NCI-H82 (cell line): ENCODE results near the gene DACH1.

ENCODE experiments used
- DNase-seq: peaks from one replicate; lab custom pipeline; 2025; lab: John Stamatoyannopoulos, UW

DACH1 gene

DNA sequence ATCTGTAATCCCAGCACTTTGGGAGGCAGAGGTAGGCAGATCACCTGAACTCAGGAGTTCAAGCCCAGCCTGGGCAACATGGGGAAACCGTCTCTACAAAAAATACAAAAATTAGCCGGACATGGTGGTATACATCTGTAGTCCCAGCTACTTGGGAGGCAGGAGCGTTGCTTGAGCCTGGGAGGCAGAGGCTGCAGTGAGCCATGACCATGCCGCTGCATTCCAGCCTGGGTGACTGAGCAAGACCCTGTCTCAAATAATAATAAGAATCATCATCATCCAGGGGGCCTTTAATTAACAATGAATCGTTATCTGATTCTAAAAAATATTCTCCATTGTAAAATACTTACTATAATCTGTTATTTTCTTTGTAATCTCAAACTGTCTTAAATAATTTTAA, 283.4 kb downstream of the DACH1 start:
- no peak for DNase-seq

- no peak for DNase-seq
These were observed 286.4 kb downstream of the DACH1 start for GRCh38 chr13:71580614-71581013.

- DNase-seq, result no peak
These were observed 289.0 kb downstream of the DACH1 start for GRCh38 chr13:71578048-71578447.

DNA sequence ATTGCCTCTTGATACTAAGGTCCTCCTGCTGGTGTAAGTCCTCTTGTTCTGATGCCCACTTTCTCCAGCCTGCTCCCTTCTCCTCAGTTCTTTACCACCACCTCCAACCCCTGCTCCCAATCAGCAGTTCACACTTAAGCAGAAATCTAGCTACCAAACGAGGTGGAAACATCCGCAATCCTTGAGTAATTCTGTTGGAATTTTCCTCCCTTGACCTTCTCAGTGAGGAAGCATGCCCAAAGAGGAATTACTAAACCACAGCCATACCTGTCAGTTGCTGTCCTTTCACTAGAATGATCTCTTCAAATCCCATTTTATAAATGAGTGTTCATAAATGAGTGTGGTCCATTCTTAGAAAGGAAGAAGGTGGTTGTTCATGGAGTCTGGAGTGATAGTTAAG, 289.9 kb downstream of the DACH1 start:
- no peak for DNase-seq

DNA sequence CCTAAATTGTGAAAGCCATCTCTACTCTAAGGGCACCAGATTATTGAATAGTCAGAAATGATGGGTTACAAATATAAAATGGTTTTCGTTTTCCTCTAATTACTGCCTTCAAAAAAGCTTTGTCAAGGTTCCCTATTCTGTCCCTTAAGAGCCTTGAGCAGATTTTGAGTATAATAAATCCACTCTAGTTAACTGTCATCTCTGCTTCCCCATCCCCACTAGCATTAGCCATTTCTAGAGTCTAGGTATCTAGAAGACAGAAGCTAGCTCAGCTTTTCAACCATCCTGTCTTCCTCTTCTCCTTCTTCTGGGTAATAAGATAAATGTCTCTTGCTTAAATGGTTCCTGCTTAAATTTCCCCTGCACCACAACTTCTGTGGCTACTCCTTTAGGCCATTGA, 290.4 kb downstream of the DACH1 start:
- DNase-seq, result no peak

GRCh38 chr13:71546881-71547280, 320.1 kb downstream of the DACH1 start:
- peak; percentile 65 for DNase-seq

DNA sequence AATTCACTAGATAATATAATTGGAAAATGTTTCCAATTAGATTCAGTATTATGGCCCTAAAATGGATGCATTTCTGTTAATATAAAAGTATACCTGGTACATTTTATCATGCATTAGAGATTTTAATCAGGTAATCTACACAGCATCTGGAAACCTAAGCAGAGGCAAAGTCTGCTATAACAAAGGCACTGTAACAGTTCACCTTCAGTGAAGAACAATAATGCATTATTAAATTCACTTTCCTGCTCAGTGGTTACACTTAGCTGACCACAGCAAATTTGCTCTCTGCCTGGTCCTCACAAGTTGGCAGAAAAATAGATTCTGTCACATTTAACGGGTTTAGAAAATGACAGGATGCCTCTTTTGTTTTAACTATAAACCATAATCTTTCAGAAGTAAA, 326.9 kb downstream of the DACH1 start:
- DNase-seq, result no peak

DNA sequence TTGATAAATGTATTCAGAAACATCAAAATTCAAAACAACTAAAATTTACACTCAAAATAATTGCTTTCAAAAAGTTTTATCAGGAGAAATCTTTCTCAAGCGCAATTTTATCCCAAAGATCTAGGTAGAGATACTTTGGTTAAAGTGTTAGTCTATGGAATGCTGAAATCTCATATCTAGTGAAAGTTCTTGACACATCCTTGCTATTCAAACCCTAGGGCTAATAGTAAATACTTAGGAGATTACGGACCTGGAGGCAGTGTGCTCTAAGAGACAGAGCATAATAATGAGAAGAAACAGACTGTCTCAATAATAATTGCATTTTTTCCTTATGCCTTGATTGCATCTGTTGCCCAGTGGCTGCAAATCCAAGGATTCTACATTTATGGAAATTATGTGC, 330.8 kb downstream of the DACH1 start:
- no peak for DNase-seq

GRCh38 chr13:71524613-71525304, 342.2 kb downstream of the DACH1 start:
- no peak for DNase-seq

DNA sequence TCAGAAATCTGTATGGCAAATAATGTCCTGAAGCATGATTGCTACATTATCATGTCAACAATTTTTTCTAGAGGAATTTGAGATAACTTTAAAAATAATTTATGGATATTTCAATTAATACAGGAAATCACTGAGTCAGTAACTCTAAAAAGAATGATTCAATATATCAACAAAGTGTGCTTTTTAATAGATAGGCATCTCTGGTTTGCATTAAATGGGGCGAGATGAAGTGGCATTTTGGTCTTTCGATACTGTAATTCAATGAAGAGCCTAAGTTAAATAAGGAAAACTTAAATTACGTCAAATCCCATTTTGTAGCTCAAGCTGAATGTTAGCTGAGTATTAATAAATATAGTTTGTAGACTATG, 342.8 kb downstream of the DACH1 start:
- DNase-seq, result no peak

GRCh38 chr13:71522941-71523526, 344.0 kb downstream of the DACH1 start:
- DNase-seq, result peak; percentile 68

GRCh38 chr13:71517004-71517403, 350.0 kb downstream of the DACH1 start:
- DNase-seq, result peak; percentile 70

DNA sequence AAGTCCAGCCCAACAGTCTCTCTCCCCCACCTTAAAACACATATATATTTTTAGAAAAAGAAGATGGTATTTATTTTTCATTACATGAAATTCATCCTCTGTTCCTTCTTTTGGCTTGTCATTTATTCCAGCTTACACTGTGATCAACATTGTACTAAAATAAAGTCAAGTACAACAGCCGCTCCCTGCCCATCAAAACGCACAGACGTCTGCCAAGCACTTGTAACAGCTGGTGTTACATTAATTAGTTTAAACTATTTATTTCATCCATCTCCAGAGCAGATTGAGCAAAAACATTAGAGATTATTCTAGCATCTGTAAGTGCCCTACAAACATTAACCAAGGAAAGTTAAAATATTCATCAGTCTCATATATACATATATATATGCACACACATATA, 350.5 kb downstream of the DACH1 start:
- peak; percentile 89 for DNase-seq

DNA sequence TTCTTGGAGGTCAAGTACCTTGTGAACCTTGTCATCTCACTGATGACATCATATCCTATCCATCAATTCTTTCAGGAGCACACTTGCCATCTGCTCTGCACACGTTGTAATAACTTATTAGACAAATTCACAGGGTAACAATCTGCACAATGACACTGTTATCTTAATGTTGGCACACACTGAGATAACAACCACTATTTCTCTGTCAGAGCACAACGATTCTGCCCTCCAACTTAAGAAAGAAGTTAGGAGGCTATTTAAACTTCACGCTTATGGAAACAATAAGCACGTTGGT, 351.3 kb downstream of the DACH1 start:
- DNase-seq, result peak; percentile 78

DNA sequence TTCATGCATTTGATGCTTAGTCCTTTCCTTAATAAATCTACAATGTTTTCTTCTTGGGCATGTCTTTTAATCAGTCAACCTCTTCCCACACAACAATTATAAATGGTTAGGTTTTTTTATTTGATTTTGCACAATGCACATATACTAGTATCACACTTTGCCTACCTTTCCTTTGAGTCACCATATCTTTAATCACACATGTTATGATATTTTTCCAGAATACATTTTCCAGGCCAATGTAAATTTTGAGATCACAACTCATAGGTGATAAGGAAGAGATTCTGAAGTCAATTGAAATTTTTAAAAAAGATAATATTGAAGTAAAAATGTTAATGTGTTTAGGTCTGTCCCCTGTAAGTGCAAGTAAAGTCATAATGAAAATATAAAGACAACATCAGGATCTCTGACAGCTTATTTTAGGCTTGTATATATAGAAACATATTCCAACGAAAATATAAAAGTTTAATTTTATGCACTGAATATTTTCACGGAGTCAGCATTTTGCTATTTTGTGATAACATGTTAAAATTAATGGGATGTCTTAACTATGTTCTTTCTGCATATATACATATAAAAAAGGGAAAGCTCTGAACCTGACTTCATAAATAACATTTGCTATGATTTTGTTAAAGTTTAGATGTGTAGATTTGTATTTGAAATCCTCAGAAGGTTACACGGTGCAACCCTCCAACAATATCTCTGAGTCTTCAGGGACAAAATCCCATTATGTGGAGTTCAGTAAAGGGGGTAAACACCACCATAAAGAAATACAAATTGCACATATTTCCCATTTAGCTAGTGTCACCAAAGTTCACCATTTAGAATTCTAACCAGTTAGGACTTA, 351.9 kb downstream of the DACH1 start:
- no peak for DNase-seq

DNA sequence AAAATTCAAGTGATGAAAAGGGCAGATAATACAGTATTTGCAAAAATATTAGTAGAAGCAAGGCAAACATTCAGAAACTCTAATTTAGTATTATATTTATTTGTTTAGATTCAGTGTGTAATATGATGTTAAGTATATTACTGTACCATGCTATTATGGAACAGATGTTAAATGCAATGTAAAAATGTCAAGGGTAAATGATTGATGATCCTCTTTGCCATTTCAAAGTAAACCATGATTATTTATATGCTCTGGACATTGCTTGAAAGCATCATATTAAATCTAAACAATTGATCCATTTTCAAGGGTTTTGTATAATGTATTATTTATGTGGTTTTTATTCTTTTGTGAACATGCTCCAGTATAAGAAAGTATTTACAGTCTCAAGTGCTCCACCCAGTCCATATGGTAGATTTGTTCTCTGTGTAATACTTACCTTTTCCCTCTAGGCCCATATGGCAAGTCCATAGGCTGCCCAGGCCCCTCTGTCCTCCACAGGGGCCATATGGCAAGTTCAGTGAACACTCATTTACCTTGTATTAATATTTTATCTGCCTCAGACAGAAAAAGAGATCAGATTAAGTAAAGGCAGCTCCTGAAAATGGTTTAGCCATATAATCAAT, 353.5 kb downstream of the DACH1 start:
- DNase-seq, result peak; percentile 98

- DNase-seq, result no peak
These were observed 363.2 kb downstream of the DACH1 start for GRCh38 chr13:71503781-71504180.

DNA sequence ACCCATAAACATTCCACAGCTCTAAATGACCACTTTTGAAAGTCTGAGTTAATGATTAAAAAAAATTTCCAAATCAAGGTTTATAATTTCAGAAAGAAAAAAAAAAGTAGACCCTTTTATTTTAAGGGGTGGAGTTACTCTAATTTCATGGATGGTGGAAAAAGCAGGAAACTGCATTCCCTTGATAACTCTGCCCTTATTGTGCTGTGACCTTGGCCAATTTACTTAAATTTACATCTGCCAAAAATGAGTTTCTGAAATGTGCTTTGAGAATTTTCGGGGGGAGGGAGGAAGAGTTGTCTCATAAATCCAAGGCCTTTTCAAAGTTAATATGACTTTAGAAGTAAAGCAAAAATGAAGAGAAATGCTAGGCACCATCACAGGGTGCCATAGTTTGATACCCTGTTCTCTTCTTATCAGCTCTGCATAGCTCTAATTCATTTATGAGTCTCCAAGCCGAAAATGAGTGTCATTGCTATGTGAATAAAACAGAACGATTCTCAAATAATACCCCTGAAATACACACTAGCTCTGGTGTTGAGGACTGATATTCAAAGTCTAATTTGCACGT, 367.0 kb downstream of the DACH1 start:
- DNase-seq, result no peak

DNA sequence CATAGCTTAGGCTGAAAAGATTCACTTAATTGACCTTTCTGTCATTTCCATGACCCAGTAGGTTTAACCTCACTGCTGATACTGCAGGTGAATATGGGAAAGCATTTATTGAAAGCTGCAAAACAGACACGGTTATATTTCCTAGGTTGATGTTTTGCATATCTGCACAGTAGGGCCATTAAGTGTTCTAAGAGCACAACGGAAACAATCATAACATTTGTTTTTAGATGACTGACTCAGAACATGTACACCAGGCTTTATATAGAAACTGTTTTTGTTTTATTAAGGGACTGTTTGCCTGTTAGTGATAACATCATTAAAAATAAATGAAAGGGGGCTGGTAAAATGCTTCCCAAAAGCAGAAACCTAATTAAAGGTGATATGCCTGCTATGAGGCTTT, 367.8 kb downstream of the DACH1 start:
- DNase-seq, result no peak

DNA sequence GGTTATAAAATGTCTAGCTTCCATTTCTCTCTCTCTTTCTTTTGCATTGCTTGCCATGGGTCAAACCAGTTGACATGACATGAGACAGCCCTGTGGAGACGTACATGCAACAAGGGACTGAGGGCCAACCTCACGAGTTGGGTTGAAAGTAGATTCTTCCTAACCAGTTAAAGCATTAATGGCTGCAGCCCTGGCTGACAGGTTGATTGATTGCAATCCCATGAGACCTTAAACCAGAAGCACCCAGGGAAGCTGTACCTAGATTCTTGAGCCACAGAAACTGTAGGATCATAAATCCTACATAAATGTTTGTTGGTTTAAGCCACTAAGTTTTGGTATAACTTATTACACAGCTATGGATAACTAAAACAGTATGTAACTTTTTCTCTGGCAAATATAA, 373.8 kb downstream of the DACH1 start:
- peak; percentile 41 for DNase-seq

- no peak for DNase-seq
These were observed 374.6 kb downstream of the DACH1 start for GRCh38 chr13:71492346-71492871.

DNA sequence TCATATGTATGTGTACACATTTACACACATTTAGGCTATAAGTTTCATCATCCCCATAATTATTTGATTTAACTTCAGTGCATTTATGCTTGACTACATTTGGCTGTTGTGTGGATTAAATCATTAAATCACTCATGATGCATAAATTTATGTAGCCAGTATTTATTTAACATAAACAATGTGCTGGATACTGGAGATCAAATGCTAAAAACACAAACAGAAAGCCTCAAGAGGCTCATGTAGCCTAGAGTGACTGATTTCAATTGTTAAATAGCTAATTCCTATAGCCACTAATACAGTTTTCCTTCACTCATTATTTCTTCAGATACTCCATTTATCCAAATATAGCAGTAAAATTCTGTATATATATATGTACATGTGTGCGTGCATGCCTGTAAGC, 376.0 kb downstream of the DACH1 start:
- DNase-seq, result no peak
